ENCODE data around the gene NPBWR2. TPM values are rescaled to one million over a fixed set of nuclear protein-coding genes. Genes with fewer than 3 reads are reported as not detected.

NPBWR2 gene
- total RNA-seq, 1 donor from 2014 or later, result not detected

DNA sequence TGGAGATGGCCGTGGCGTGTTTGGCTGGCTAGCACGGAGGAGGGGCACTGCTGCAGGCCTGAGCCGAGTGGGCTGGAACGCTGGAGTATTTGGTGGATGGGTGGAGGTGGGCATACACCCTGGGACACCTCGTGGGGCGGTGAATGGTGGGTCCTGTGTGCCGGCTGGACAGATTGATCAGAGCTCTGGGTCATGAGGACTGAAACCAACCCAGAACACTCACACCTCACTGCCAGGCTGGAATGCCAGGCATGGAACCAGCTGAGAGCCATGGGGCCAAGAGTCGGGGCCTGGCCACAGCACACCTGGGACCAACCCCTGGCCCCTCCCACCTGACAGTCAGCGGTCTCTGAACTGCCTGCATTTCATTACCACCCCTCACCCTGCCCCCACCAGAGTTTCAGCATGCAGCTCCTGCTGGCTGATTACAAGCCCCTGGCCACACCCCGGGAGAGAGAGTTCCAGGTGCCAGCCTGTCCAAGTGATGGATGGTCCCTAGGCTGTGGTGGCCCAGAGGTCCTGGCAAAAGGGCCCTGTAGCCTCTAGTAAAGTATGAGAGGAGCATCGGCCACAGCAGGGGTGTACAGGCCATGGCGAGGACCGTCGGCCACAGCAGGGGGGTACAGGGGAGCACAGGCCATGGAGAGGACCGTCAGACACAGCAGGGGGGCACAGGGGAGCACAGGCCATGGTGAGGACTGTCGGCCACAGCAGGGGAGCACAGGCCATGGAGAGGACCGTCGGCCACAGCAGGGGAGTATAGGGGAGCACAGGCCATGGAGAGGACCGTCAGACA lies 3.3 kb downstream of the NPBWR2 start:
- Mint-ChIP-seq H3K27me3 (ENCODE audit: unreplicated experiment) (peaks cover 21% of the 10 kb centered on the region), H3K9me3 (ENCODE audit: unreplicated experiment) (peaks cover 9% of the 10 kb centered on the region), H3K4me1 (ENCODE audit: low read depth, unreplicated experiment) (peaks cover 7% of the 10 kb centered on the region), H3K36me3 (ENCODE audit: unreplicated experiment) (no peaks in the 10 kb centered on the region), H3K27ac (ENCODE audit: unreplicated experiment) (no peak overlapping the region), H3K4me3 (ENCODE audit: unreplicated experiment) (no peak overlapping the region)
- TF ChIP-seq, protein P1, sequence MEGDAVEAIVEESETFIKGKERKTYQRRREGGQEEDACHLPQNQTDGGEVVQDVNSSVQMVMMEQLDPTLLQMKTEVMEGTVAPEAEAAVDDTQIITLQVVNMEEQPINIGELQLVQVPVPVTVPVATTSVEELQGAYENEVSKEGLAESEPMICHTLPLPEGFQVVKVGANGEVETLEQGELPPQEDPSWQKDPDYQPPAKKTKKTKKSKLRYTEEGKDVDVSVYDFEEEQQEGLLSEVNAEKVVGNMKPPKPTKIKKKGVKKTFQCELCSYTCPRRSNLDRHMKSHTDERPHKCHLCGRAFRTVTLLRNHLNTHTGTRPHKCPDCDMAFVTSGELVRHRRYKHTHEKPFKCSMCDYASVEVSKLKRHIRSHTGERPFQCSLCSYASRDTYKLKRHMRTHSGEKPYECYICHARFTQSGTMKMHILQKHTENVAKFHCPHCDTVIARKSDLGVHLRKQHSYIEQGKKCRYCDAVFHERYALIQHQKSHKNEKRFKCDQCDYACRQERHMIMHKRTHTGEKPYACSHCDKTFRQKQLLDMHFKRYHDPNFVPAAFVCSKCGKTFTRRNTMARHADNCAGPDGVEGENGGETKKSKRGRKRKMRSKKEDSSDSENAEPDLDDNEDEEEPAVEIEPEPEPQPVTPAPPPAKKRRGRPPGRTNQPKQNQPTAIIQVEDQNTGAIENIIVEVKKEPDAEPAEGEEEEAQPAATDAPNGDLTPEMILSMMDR (IDR thresholded peaks at IDR 0.05; ENCODE audit: partially characterized antibody, unreplicated experiment), result no peak
- peak; percentile 4 for DNase-seq

DNA sequence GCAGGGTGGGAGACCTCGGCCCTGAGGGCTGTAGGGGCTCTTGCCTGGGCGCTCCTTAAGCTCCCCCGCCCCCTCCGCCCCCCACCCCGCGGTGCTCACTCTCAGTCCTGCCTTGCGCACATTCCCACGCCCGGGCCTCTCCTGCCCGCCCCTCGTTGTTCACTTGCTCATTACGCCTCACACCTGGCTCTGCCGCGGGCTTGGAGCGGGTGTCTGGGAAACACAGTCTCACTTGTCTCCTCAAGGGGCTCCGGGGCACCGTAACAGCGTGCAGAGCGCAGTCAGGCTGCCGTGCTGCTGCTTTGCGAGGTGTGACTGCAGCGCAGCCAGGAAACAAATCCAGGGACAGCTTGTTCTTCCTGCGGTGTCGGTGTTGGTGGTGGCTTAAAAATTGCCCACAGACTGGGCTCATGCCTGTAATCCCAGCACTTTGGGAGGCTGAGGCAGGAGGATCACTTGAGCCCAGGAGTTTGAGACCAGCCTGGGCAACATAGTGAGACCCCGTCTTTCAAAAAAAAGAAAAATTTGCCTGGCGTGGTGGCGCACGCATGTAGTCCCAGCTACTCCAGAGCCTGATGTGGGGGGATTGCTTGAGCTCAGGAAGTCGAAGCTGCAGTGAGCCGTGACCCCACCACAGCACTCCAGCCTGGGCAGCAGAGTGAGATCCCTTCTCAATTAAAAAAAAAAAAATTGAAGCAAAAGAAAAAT lies 4.6 kb downstream of the NPBWR2 start:
- Mint-ChIP-seq H3K27me3 (ENCODE audit: unreplicated experiment) (peaks cover 19% of the 10 kb centered on the region), H3K36me3 (ENCODE audit: unreplicated experiment) (no peaks in the 10 kb centered on the region), H3K27ac (ENCODE audit: unreplicated experiment) (no peak overlapping the region), H3K4me3 (ENCODE audit: unreplicated experiment) (peak overlapping the region; percentile 55), H3K9me3 (ENCODE audit: unreplicated experiment) (peaks cover 5% of the 10 kb centered on the region), H3K4me1 (ENCODE audit: low read depth, unreplicated experiment) (peaks cover 3% of the 10 kb centered on the region)
- TF ChIP-seq, protein P1 (IDR thresholded peaks at IDR 0.05; ENCODE audit: partially characterized antibody, unreplicated experiment), result no peak
- DNase-seq, result peak; percentile 47

DNA sequence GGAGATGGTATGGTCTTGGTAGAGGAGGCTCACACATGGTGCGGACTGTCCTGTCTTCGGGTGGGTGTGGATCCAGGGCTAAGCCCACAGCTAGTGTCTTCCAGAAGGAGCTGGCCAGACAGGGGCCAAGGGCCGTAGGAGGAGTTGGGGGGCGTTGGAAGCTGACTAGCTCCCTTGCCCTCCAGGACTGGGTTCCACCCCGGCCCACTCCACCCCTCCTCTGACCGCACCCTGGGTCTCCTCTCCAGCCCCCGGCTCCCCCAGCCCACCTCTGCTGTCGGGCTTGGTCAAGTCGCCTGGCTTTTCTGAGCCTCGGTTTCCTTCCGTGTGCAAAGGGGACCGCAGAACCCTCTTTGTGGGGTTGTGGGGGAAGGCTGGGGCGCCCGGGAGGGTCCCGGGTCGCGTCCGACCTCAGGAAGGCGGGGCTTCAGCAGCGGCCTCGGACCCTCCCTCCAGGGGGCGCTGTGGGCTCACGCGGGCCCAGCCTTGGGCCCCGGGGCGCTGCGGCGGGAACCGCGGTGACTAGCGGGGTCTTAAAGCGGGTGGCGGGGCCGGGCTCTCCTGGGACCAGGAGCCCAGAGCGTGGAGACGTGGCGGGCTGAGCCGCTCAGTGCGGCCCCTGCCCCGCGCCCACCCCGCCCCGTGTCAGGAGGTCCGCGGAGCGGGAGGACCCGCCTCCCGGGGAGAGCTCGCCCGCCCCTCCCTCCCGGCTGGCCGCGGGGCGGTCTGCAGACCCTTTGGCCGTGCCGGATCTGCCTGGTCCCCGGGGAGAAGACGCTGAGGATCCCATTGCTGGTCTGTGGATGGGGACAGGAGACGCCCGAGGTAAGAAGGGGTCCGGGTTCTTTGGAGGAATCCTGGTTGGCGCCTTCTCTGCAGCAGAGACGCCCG lies 5.4 kb downstream of the NPBWR2 start:
- H3K9me3 Mint-ChIP-seq (ENCODE audit: unreplicated experiment), result peaks cover 5% of the 10 kb centered on the region
- peaks cover 1% of the 10 kb centered on the region for H3K36me3 Mint-ChIP-seq (ENCODE audit: unreplicated experiment)
- peak overlapping the region; percentile 67 for H3K4me3 Mint-ChIP-seq (ENCODE audit: unreplicated experiment)
- peaks cover 19% of the 10 kb centered on the region for H3K27me3 Mint-ChIP-seq (ENCODE audit: unreplicated experiment)
- TF ChIP-seq, protein P1 (IDR thresholded peaks at IDR 0.05; ENCODE audit: partially characterized antibody, unreplicated experiment), result peak; percentile 95
- H3K4me1 Mint-ChIP-seq (ENCODE audit: low read depth, unreplicated experiment), result peaks cover 3% of the 10 kb centered on the region
- peak; percentile 79 for DNase-seq
- H3K27ac Mint-ChIP-seq (ENCODE audit: unreplicated experiment), result no peak overlapping the region

DNA sequence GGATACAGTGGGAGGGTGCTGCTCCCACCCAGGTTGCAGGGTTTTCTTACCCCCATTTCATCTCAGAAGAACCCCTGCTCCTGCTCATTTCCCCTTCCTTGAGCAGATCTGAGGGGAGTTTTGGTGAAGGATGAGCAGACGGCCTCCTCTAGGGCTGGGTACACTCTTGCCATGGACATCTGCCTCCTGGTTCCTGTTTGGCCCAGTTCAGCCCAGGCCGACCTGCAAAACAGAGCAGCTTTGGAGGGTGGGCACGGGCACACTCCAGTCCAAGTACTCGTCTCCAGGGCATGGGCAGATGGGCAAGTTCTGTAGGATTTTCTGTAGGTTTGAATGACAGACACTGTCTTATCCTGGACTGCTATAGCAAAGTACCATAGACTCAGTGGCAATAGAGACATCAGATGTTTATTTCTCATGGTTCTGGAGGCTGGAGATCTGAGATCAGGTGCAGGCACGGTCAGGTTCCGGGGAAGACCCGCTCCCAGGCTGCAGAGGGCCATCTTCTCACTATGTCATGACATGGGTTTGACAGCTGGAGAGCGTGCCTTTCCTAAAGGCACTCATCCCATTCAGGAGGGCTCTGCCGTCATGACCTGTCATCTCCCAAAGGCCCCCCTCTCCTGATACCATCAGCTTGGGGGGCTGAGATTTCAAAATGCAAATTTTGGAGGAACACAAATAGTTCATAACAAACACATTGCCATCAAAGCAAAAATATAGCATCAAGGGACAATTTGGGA lies 6.2 kb downstream of the NPBWR2 start:
- TF ChIP-seq, protein P1 (IDR thresholded peaks at IDR 0.05; ENCODE audit: partially characterized antibody, unreplicated experiment), result no peak
- no peak overlapping the region for H3K27ac Mint-ChIP-seq (ENCODE audit: unreplicated experiment)
- peaks cover 5% of the 10 kb centered on the region for H3K9me3 Mint-ChIP-seq (ENCODE audit: unreplicated experiment)
- DNase-seq, result peak; percentile 2
- peaks cover 20% of the 10 kb centered on the region for H3K27me3 Mint-ChIP-seq (ENCODE audit: unreplicated experiment)
- H3K4me3 Mint-ChIP-seq (ENCODE audit: unreplicated experiment), result peak overlapping the region; percentile 67
- peaks cover 3% of the 10 kb centered on the region for H3K4me1 Mint-ChIP-seq (ENCODE audit: low read depth, unreplicated experiment)
- peaks cover 5% of the 10 kb centered on the region for H3K36me3 Mint-ChIP-seq (ENCODE audit: unreplicated experiment)
